Neural progenitor cell (in vitro differentiated cells): ENCODE measurements around the gene CAMK1D.

ENCODE experiments used
- EZH2 ChIP-seq: fragments of 200-600 bp; sonication (generic); IDR thresholded peaks from 2 replicates; pipeline ENCODE4 v1.6.1; 2017; ENCODE audit warnings: antibody characterized with exemption, mild to moderate bottlenecking, moderate library complexity
- EZH2phosphoT487 ChIP-seq: fragments of 200-600 bp; sonication (generic); IDR thresholded peaks from 2 replicates; pipeline ENCODE4 v1.6.1; 2017; ENCODE audit warnings: antibody characterized with exemption
- TF ChIP-seq, protein P1 (sequence below): fragments of 200-600 bp; sonication (generic); IDR thresholded peaks from 2 replicates; pipeline ENCODE4 v1.5.1; 2017; ENCODE audit warnings: antibody characterized with exemption, mild to moderate bottlenecking

DNA sequence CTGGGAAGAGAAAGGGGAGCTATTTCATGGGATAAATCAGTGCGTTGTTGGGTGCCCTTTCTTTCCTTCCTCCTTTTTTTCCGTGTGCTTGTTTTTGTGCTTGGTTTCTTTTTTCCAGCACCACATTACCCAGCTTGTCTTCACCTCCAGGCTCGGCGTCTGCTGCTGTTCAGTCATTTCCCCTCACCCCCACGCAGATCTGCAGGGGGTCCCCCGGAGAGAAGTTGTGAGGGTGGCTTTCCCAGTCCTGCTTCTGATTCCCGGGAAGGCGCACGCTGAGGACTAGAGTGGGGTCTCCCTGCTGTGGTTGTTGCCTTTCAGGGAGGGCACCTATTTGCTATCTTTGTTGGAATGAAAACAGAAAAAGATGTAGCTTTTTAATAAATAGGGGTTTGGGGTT is 1.6 kb downstream of the CAMK1D start:
- TF ChIP-seq, protein P1, sequence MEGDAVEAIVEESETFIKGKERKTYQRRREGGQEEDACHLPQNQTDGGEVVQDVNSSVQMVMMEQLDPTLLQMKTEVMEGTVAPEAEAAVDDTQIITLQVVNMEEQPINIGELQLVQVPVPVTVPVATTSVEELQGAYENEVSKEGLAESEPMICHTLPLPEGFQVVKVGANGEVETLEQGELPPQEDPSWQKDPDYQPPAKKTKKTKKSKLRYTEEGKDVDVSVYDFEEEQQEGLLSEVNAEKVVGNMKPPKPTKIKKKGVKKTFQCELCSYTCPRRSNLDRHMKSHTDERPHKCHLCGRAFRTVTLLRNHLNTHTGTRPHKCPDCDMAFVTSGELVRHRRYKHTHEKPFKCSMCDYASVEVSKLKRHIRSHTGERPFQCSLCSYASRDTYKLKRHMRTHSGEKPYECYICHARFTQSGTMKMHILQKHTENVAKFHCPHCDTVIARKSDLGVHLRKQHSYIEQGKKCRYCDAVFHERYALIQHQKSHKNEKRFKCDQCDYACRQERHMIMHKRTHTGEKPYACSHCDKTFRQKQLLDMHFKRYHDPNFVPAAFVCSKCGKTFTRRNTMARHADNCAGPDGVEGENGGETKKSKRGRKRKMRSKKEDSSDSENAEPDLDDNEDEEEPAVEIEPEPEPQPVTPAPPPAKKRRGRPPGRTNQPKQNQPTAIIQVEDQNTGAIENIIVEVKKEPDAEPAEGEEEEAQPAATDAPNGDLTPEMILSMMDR: no peak
- TF ChIP-seq EZH2phosphoT487 (no peak), EZH2 (no peak)
